Activated CD8-positive, alpha-beta memory T cell treated with anti-CD3 and anti-CD28 coated beads for 36 hours (primary cell): ENCODE measurements around the gene CPM. TPM values are rescaled to one million over a fixed set of nuclear protein-coding genes. Genes with fewer than 3 reads are reported as not detected.
"Not testable (repeated sequence)": the region's sequence is repeated elsewhere in the genome, so short reads cannot be mapped to it uniquely, and the experiment has no call there.

Experiments used
- CTCF ChIA-PET: fragments of 350-600 bp; sonication (Branson Sonifier 250); formaldehyde crosslinking; loops from one replicate; lab custom pipeline; 2021; ENCODE audit warnings: antibody characterized with exemption; lab: Charles Lee
- POLR2A ChIA-PET: fragments of 350-600 bp; sonication (Branson Sonifier 250); formaldehyde crosslinking; loops from one replicate; lab custom pipeline; 2021; ENCODE audit warnings: antibody characterized with exemption; lab: Charles Lee
- total RNA-seq, 2 experiments: library from RNA; stranded (reverse); gene quantifications; one replicate each; pipeline ENCODE4 v1.2.3, GENCODE V29; 2021

Gene CPM
- total RNA-seq, 2 experiments from 2014 or later, result 1.8 to 2.7 TPM

GRCh38 chr12:68865399-68866164 is 67.4 kb downstream of the CPM start:
- CTCF ChIA-PET, result no interaction called here
- POLR2A ChIA-PET, result no interaction called here

GRCh38 chr12:68864604-68865003 is 68.4 kb downstream of the CPM start:
- ChIA-PET CTCF (no interaction called here), POLR2A (no interaction called here)

GRCh38 chr12:68863886-68864454 is 69.0 kb downstream of the CPM start:
- CTCF ChIA-PET, POLR2A ChIA-PET: not testable (repeated sequence)

- ChIA-PET CTCF (no interaction called here), POLR2A (no interaction called here)
Measured at GRCh38 chr12:68863109-68863770, 69.7 kb downstream of the CPM start.

GRCh38 chr12:68861890-68862289 is 71.1 kb downstream of the CPM start:
- CTCF ChIA-PET, result no interaction called here
- POLR2A ChIA-PET, result no interaction called here

DNA sequence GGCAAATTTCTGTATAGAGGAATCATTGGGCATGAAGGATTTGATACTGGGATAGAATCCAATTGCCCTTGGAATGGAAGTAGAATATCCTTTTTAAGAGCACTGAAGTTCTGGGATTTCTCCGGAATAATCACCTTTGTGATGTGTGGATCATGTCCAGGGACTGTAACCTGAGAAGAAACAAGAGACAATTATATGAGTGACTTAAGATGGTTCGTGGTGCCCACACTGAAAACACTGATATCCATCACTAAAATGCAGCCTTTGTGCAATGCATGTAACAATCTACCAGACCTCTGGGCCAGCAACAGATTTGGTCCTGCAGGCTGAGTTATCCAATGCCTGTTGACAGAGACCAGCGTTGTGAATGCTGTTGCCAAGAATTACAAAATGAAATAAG is 76.5 kb downstream of the CPM start:
- ChIA-PET POLR2A (no interaction called here), CTCF (no interaction called here)

DNA sequence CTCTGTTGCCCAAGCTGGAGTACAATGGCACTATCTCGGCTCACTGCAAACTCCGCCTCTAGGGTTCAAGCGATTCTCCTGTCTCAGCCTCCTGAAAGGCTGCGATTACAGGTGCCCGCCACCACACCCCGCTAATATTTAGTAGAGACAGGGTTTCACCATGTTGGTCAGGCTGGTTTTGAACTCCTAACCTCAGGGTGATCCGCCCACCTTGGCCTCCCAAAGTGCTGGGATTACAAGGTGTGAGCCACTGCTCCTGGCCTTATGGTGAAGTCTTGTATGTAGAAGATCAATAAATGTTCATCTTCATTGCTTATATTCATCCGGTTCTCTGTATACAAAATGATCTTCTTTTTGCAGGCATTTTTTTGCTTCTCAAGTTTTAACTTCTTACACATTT is 77.2 kb downstream of the CPM start:
- ChIA-PET POLR2A (no interaction called here), CTCF (interaction anchor here (0.9 kb wide), 1 partner anchor 25 kb away, joined by 3 read pairs; no protein-coding TSS in a partner anchor)

DNA sequence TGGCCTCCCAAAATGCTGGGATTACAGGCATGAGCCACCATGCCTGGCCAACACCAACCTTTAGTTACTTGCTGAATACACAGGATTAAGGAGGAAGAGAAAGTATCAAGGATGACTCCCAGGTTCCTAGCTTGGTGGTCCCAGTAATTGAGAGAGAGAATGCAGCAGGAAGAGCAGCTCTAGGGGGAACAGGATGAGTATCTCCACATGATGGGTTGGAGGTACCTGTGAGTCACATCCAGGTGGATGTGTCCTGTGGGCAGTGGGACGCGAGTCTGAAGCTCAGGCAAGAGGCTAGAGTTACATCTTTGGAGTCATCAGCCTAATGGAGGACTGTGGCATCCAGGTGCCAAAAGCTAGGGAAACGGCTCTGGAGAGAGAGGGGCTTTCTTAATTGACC is 77.9 kb downstream of the CPM start:
- ChIA-PET CTCF (interaction anchor here (0.8 to 0.9 kb wide), 2 partner anchors 25 to 197 kb away, joined by 3 read pairs; no protein-coding TSS in a partner anchor), POLR2A (no interaction called here)

DNA sequence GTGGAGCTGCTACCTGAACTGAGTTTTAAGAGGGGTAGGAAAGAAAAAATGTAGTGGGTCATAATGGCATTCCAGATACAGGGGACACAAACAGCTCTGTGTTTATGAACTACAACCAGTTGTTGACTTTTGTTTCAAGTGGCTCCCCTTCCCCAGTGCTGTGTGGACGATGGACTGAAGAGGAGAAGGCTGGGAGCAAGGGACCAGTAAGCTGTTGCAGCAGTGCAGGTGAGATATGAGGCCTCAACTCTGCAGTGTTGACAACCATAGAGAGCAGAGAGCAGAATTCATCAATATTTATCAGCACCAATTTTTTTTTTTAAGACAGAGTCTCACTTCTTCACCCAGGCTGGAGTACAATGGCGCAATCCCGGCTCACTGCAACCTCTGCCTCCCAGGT is 78.4 kb downstream of the CPM start:
- ChIA-PET POLR2A (interaction anchor here (1.5 kb wide), 1 partner anchor 9 kb away, joined by 4 read pairs; no protein-coding TSS in a partner anchor), CTCF (interaction anchor here (0.8 kb wide), 2 partner anchors 20 to 198 kb away, joined by 3 to 4 read pairs; no protein-coding TSS in a partner anchor)

DNA sequence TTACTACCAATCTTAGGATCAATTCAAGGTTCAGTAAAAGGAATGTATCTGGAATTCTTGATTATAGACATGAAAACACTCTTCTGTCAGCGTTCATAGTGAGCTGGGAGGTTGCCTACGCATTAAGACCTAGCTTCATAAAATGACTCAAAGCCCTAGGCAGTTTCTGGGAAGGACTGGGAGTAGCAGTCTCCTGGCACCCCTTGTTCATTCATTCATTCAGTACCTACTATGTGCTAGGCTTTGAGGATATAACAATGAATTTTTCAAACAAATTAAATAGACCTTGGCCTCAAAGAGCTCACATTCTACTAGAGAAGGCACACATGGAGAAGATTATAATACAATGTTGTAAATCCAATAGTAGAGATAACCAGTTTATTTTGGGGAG is 78.9 kb downstream of the CPM start:
- CTCF ChIA-PET, result interaction anchor here (0.5 to 0.8 kb wide), 2 partner anchors 20 to 24 kb away, joined by 4 read pairs; no protein-coding TSS in a partner anchor

GRCh38 chr12:68853396-68854077 is 79.4 kb downstream of the CPM start:
- ChIA-PET POLR2A (interaction anchor here (1.5 kb wide), 1 partner anchor 8 kb away, joined by 4 read pairs; no protein-coding TSS in a partner anchor), CTCF (interaction anchor here (0.5 to 0.6 kb wide), 2 partner anchors 24 to 54 kb away, joined by 3 to 4 read pairs; no protein-coding TSS in a partner anchor)

More for the DNA sequence above, 78.9 kb downstream of the CPM start:
- POLR2A ChIA-PET, result interaction anchor here (1.5 kb wide), 1 partner anchor 9 kb away, joined by 4 read pairs; no protein-coding TSS in a partner anchor

DNA sequence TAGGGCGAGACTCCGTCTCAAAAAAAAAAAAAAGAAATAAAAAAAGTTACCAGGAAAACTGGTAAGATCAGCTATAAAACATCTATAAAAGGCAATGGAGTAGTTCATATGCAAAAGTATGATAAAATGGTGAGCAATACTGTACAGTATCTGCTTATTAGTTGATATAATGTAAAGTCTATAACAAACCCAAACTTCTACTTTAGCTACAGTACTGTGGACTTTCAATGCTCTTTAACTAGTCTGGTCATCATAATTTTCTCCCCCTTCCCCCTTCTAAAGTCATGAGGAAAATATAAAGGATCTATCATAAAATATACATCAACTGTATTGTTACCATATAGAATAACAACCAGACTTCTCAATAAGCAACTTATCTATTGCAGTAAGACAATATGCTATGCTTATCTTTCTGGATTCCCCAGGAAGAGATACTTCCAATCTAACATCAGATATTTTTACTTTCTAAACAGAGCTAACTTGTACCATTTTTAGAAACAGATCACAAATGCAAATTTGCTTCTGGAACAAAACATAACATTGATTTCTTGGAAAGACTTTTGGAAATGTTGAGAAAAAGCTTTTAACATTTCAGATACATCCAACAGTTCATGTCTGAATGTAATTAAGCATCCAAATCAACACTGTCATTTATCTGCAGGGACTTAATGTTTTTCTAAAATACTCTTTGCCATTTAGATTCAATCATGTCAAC is 81.2 kb downstream of the CPM start:
- ChIA-PET POLR2A (no interaction called here), CTCF (interaction anchor here (2.0 kb wide), 1 partner anchor 18 kb away, joined by 4 read pairs; no protein-coding TSS in a partner anchor)

DNA sequence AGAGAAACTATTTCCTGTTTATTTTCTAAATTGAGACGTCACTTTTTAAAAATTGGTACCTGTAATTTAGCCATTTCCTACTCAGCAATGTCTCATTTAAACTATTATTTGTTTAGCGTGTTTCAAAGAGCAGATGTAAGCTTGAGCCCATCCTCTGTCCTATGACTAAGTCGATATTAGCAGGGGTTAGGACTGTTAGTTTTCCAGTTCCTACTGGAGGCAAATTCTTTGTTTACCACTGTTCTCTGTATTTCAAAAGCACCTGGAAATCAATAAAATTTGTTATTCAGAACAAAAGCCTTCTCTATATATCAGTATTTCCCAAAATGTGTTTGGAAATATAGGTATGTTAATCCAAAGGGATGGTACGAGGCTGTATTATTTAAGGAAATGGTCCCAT is 82.6 kb downstream of the CPM start:
- ChIA-PET POLR2A (no interaction called here), CTCF (interaction anchor here (2.0 kb wide), 1 partner anchor 16 kb away, joined by 4 read pairs; no protein-coding TSS in a partner anchor)

DNA sequence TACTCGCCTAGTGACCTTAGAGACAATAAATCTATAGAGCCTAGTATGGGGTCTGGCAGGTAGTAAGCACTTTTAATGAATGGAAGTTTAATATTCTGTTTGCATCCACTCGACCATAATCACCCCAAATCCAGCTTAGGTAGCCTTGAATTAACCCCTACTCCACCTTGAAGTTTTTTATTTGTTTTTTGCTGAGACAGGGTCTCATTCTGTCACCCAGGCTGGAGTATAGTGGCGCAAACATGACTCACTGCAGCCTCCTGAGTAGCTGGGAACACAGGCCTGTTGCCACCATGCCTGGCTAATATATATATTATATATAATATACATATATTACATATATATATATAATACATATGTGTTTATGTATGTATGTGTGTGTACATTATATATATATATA is 86.2 kb downstream of the CPM start:
- CTCF ChIA-PET, result no interaction called here
- POLR2A ChIA-PET, result no interaction called here

DNA sequence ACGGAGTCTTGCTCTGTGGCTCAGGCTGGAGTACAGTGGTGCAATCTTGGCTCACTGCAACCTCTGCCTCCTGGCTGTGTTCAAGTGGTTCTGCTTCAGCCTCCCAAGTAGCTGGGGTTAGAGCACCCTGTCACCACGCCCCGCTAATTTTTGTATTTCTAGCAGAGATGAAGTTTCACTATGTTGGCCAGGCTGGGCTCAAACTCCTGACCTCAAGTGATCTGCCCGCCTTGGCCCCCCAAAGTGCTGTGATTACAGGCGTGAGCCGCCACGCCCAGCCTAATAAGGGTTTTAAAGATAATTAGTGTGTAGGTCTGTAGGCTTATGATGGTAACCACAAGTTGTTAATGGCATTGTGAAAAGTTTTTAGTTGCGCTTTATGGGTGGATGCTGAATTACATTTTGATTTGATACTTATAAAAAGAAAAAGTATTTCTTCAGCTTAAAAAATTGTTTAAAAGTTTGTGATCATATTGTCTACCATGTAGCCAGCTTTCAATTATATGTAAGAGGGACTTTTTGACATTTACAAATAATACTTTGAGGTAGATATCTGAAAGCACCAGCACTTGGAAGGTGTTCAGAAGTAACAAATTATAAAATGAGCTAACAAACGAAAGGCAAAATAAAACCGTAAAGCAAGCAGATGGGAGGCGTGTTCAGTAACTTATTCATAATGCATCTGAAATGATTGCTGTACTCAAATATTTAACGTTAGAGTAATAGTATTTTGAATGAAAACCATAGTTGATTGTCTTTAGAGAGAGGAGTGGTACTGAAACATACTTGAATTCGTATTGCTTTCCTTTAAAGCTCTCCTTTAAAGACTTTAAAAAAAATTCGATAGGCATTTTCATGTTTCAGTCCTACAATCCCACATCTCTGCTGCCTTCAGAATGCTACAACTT is 87.9 kb downstream of the CPM start:
- CTCF ChIA-PET, result interaction anchor here (0.6 to 1.1 kb wide), 3 partner anchors 8 to 795 kb away, joined by 3 read pairs; no protein-coding TSS in a partner anchor
- POLR2A ChIA-PET, result interaction anchor here (0.6 to 1.3 kb wide), 2 partner anchors 9 to 12 kb away, joined by 3 to 4 read pairs; no protein-coding TSS in a partner anchor

DNA sequence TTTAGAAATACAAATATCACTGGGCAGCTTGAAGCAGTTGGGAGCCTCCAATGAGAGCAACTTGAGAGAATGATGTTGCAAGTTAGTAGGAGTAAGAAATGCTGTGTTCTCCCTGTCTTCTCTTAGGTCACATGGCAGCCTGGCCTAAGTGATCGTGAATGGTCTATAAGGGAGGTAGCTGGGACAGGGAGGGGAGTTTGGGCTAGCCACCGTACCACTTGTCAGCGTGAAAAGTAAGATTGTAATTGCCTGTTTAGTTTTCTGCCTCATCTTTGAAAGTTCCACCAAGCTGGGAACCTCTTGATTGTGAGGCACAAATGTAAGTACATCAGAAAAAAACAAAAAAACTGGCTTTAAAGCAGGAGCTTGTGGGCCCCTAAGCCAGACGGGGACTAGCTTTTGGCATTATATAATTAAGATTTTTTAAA is 88.6 kb downstream of the CPM start:
- CTCF ChIA-PET, result no interaction called here
- POLR2A ChIA-PET, result interaction anchor here (0.6 kb wide), 1 partner anchor 12 kb away, joined by 3 read pairs; no protein-coding TSS in a partner anchor
